NB4 (cell line): ENCODE data around the gene IRF2BPL.

Source experiments
- CTCF ChIP-seq: IDR thresholded peaks from one replicate; pipeline ENCODE4 v1.5.1; 2012; ENCODE audit warnings: low read depth, low read length
- MAX ChIP-seq: IDR thresholded peaks from 2 replicates; pipeline ENCODE4 v1.6.1; 2011; ENCODE audit warnings: low read depth, low read length
- POLR2A ChIP-seq: IDR thresholded peaks from 2 replicates; pipeline ENCODE4 v1.6.1; 2011; ENCODE audit warnings: mild to moderate bottlenecking; ENCODE audit not compliant: insufficient read length; ENCODE audit errors: extremely low read depth

GRCh38 chr14:77058117-77058516 lies 29.6 kb upstream of the IRF2BPL start:
- TF ChIP-seq CTCF (no peak), POLR2A (no peak), MAX (no peak)
